ENCODE data around the gene SPEM2.

Gene SPEM2

GRCh38 chr17:7460850-7461660 is 35.6 kb downstream of the SPEM2 start:
- Histone ChIP-seq H3K36me3 (ENCODE audit: insufficient read depth, low read length) (peaks cover 27% of the 10 kb centered on the region), H3K27me3 (ENCODE audit: control insufficient read depth, insufficient read depth, low read length) (no peaks in the 10 kb centered on the region), H3K9ac (ENCODE audit: low read depth, low read length) (no peak overlapping the region), H3K4me2 (ENCODE audit: low read length) (no peak overlapping the region), H3K4me1 (ENCODE audit: control insufficient read depth, insufficient read depth, low read length) (peaks cover 4% of the 10 kb centered on the region), H3K4me3 (ENCODE audit: low read length) (no peak overlapping the region), H3K9me3 (replicated peaks; ENCODE audit: low read length) (no peaks in the 10 kb centered on the region)

GRCh38 chr17:7462474-7463371 is 37.3 kb downstream of the SPEM2 start:
- no peak overlapping the region for H3K9ac ChIP-seq (ENCODE audit: low read depth, low read length)
- no peaks in the 10 kb centered on the region for H3K27me3 ChIP-seq (ENCODE audit: control insufficient read depth, insufficient read depth, low read length)
- H3K4me1 ChIP-seq (ENCODE audit: control insufficient read depth, insufficient read depth, low read length), result peaks cover 18% of the 10 kb centered on the region
- no peak overlapping the region for H3K4me3 ChIP-seq (ENCODE audit: low read length)
- peaks cover 36% of the 10 kb centered on the region for H3K36me3 ChIP-seq (ENCODE audit: insufficient read depth, low read length)
- no peak overlapping the region for H3K4me2 ChIP-seq (ENCODE audit: low read length)
- no peaks in the 10 kb centered on the region for H3K9me3 ChIP-seq (replicated peaks; ENCODE audit: low read length)

- H3K4me3 ChIP-seq (ENCODE audit: low read length), result no peak overlapping the region
- peaks cover 18% of the 10 kb centered on the region for H3K4me1 ChIP-seq (ENCODE audit: control insufficient read depth, insufficient read depth, low read length)
- no peaks in the 10 kb centered on the region for H3K9me3 ChIP-seq (replicated peaks; ENCODE audit: low read length)
- H3K9ac ChIP-seq (ENCODE audit: low read depth, low read length), result no peak overlapping the region
- H3K36me3 ChIP-seq (ENCODE audit: insufficient read depth, low read length), result peaks cover 36% of the 10 kb centered on the region
- no peak overlapping the region for H3K4me2 ChIP-seq (ENCODE audit: low read length)
- no peaks in the 10 kb centered on the region for H3K27me3 ChIP-seq (ENCODE audit: control insufficient read depth, insufficient read depth, low read length)
These were observed 38.0 kb downstream of the SPEM2 start for GRCh38 chr17:7463372-7463846.

- Histone ChIP-seq H3K27me3 (ENCODE audit: control insufficient read depth, insufficient read depth, low read length) (no peaks in the 10 kb centered on the region), H3K9ac (ENCODE audit: low read depth, low read length) (no peak overlapping the region), H3K4me1 (ENCODE audit: control insufficient read depth, insufficient read depth, low read length) (peaks cover 18% of the 10 kb centered on the region), H3K4me2 (ENCODE audit: low read length) (no peak overlapping the region), H3K9me3 (replicated peaks; ENCODE audit: low read length) (no peaks in the 10 kb centered on the region), H3K4me3 (ENCODE audit: low read length) (no peak overlapping the region), H3K36me3 (ENCODE audit: insufficient read depth, low read length) (peaks cover 36% of the 10 kb centered on the region)
These were observed 38.7 kb downstream of the SPEM2 start for GRCh38 chr17:7464081-7464480.

GRCh38 chr17:7465597-7466275 is 40.3 kb downstream of the SPEM2 start:
- Histone ChIP-seq H3K4me1 (ENCODE audit: control insufficient read depth, insufficient read depth, low read length) (peaks cover 18% of the 10 kb centered on the region), H3K4me3 (ENCODE audit: low read length) (no peak overlapping the region), H3K9ac (ENCODE audit: low read depth, low read length) (peak overlapping the region; percentile 51)

DNA sequence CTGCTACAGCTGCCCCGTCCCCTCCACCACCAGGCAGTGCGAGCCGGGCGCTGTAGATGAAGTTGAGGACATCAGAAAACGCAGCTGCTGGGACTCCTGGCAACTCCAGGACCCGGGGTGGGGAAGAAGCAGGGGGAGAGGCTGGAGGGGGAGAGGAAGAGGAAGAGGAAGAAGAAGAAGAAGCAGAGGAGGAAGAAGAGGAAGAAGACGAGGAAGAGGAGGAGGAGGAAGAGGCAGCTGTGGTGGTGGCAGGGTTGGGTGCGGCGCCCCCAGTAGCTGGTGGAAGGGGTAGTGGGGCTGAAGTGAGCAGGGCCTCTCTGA is 40.9 kb downstream of the SPEM2 start:
- H3K9me3 ChIP-seq (replicated peaks; ENCODE audit: low read length), result no peaks in the 10 kb centered on the region
- peak overlapping the region; percentile 51 for H3K9ac ChIP-seq (ENCODE audit: low read depth, low read length)
- H3K4me3 ChIP-seq (ENCODE audit: low read length), result peak overlapping the region; percentile 54
- H3K4me1 ChIP-seq (ENCODE audit: control insufficient read depth, insufficient read depth, low read length), result peaks cover 18% of the 10 kb centered on the region
- peak overlapping the region; percentile 65 for H3K4me2 ChIP-seq (ENCODE audit: low read length)
- no peaks in the 10 kb centered on the region for H3K27me3 ChIP-seq (ENCODE audit: control insufficient read depth, insufficient read depth, low read length)
- H3K36me3 ChIP-seq (ENCODE audit: insufficient read depth, low read length), result peaks cover 36% of the 10 kb centered on the region

More at GRCh38 chr17:7465597-7466275, 40.3 kb downstream of the SPEM2 start:
- Histone ChIP-seq H3K9me3 (replicated peaks; ENCODE audit: low read length) (no peaks in the 10 kb centered on the region), H3K36me3 (ENCODE audit: insufficient read depth, low read length) (peaks cover 36% of the 10 kb centered on the region), H3K27me3 (ENCODE audit: control insufficient read depth, insufficient read depth, low read length) (no peaks in the 10 kb centered on the region), H3K4me2 (ENCODE audit: low read length) (no peak overlapping the region)

- no peaks in the 10 kb centered on the region for H3K9me3 ChIP-seq (replicated peaks; ENCODE audit: low read length)
- H3K4me2 ChIP-seq (ENCODE audit: low read length), result peak overlapping the region; percentile 65
- H3K4me3 ChIP-seq (ENCODE audit: low read length), result peak overlapping the region; percentile 54
- H3K4me1 ChIP-seq (ENCODE audit: control insufficient read depth, insufficient read depth, low read length), result peaks cover 18% of the 10 kb centered on the region
- peak overlapping the region; percentile 51 for H3K9ac ChIP-seq (ENCODE audit: low read depth, low read length)
- H3K36me3 ChIP-seq (ENCODE audit: insufficient read depth, low read length), result peaks cover 36% of the 10 kb centered on the region
- no peaks in the 10 kb centered on the region for H3K27me3 ChIP-seq (ENCODE audit: control insufficient read depth, insufficient read depth, low read length)
These were observed 41.4 kb downstream of the SPEM2 start for GRCh38 chr17:7466639-7467341.

DNA sequence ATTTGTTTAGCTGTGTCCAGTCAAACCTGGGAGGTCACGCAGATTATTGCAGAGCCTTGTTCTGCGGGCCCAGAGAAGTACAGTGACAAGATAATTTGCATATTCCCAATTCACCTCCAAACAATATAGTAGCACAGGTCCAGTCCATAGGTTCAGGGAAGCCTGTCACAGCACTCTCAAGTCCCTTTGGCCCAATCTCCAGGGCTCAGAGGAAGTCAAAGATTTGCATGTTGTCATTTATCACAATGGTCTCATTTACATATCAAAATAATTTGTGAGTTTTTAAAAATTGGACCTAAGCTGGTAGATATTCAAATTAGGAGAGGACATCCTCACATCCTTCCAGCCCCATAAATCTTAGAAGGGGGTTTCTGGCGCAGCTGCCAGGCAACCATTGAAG is 42.1 kb downstream of the SPEM2 start:
- H3K9ac ChIP-seq (ENCODE audit: low read depth, low read length), result no peak overlapping the region
- peaks cover 18% of the 10 kb centered on the region for H3K4me1 ChIP-seq (ENCODE audit: control insufficient read depth, insufficient read depth, low read length)
- H3K4me3 ChIP-seq (ENCODE audit: low read length), result no peak overlapping the region
- no peak overlapping the region for H3K4me2 ChIP-seq (ENCODE audit: low read length)
- peaks cover 29% of the 10 kb centered on the region for H3K36me3 ChIP-seq (ENCODE audit: insufficient read depth, low read length)
- H3K27me3 ChIP-seq (ENCODE audit: control insufficient read depth, insufficient read depth, low read length), result no peaks in the 10 kb centered on the region
- no peaks in the 10 kb centered on the region for H3K9me3 ChIP-seq (replicated peaks; ENCODE audit: low read length)

GRCh38 chr17:7468290-7468689 is 42.9 kb downstream of the SPEM2 start:
- no peak overlapping the region for H3K9ac ChIP-seq (ENCODE audit: low read depth, low read length)
- H3K4me1 ChIP-seq (ENCODE audit: control insufficient read depth, insufficient read depth, low read length), result peaks cover 18% of the 10 kb centered on the region
- no peaks in the 10 kb centered on the region for H3K27me3 ChIP-seq (ENCODE audit: control insufficient read depth, insufficient read depth, low read length)
- no peak overlapping the region for H3K4me3 ChIP-seq (ENCODE audit: low read length)
- no peak overlapping the region for H3K4me2 ChIP-seq (ENCODE audit: low read length)
- no peaks in the 10 kb centered on the region for H3K9me3 ChIP-seq (replicated peaks; ENCODE audit: low read length)
- H3K36me3 ChIP-seq (ENCODE audit: insufficient read depth, low read length), result peaks cover 21% of the 10 kb centered on the region

DNA sequence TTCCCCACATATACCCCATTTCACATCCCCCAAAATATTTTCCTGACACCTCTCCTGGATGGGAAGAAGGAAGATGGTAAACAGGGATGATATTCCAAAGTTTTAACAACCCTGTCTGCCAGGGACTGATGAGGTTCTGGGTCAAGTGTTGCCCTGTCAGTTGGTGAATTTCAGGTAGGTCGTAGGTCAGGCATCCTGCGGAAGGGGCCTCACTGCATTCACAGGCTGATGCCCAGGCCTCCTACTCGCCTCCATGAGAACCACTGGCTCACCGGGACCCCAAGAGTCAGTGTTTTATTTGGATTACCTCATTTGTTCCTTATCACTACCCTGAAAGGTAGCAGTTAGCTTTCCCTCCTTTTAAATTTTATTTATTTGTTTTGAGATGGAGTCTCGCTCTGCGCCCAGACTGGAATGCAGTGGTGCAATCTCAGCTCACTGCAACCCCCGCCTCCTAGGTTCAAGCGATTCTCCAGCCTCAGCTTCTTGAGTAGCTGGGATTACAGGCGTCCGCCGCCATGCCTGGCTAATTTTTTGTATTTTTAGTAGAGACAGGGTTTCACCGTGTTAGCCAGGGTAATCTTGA is 43.5 kb downstream of the SPEM2 start:
- H3K36me3 ChIP-seq (ENCODE audit: insufficient read depth, low read length), result peaks cover 16% of the 10 kb centered on the region
- no peak overlapping the region for H3K4me2 ChIP-seq (ENCODE audit: low read length)
- H3K27me3 ChIP-seq (ENCODE audit: control insufficient read depth, insufficient read depth, low read length), result no peaks in the 10 kb centered on the region
- no peak overlapping the region for H3K4me3 ChIP-seq (ENCODE audit: low read length)
- no peaks in the 10 kb centered on the region for H3K9me3 ChIP-seq (replicated peaks; ENCODE audit: low read length)
- H3K9ac ChIP-seq (ENCODE audit: low read depth, low read length), result no peak overlapping the region
- peaks cover 18% of the 10 kb centered on the region for H3K4me1 ChIP-seq (ENCODE audit: control insufficient read depth, insufficient read depth, low read length)

All from skeletal muscle satellite cell (primary cell).